Bronchial epithelial cell (primary cell): Measurements from ENCODE around the gene CBR4. TPM values are rescaled to one million over a fixed set of nuclear protein-coding genes. Genes with fewer than 3 reads are reported as not detected.
A peak's percentile ranks its signal among the peaks of the same experiment; 100 is the strongest.
"Not testable (repeated sequence)": the region's sequence is repeated elsewhere in the genome, so short reads cannot be mapped to it uniquely, and the experiment has no call there.

Experiments
- DNase-seq: peaks from one replicate; pipeline ENCODE4 v3.0.0-alpha.2; 2010; ENCODE audit warnings: low read depth
- FAIRE-seq: peaks from 2 replicates; lab custom pipeline; 2011; peaks lifted over from hg19 to GRCh38; lab: Jason Lieb, UNC
- H3K27me3 ChIP-seq: 2 replicates; pipeline ENCODE4 v1.5.1; 2011; ENCODE audit warnings: low read length; ENCODE audit not compliant: control insufficient read depth, insufficient read depth
- H3K36me3 ChIP-seq: 2 replicates; pipeline ENCODE4 v1.5.1; 2011; ENCODE audit warnings: low read length; ENCODE audit not compliant: control insufficient read depth, insufficient read depth
- H3K4me3 ChIP-seq: 2 replicates; pipeline ENCODE4 v1.5.1; 2011; ENCODE audit warnings: mild to moderate bottlenecking, low read depth, low read length, control low read depth
- total RNA-seq: library from RNA; depleted of rRNA; stranded (reverse); fragments of >200 nt; gene quantifications from 2 replicates; pipeline ENCODE4 v1.2.1, GENCODE V29; 2014
- TF ChIP-seq, protein P1 (sequence below): IDR thresholded peaks from 2 replicates; pipeline ENCODE4 v1.5.1; 2011; ENCODE audit warnings: mild to moderate bottlenecking, moderate library complexity, low read length, control low read depth, inconsistent platforms; ENCODE audit not compliant: insufficient read depth, severe bottlenecking

CBR4 gene
- total RNA-seq, 1 donor from 2014 or later, result 9.5 TPM

DNA sequence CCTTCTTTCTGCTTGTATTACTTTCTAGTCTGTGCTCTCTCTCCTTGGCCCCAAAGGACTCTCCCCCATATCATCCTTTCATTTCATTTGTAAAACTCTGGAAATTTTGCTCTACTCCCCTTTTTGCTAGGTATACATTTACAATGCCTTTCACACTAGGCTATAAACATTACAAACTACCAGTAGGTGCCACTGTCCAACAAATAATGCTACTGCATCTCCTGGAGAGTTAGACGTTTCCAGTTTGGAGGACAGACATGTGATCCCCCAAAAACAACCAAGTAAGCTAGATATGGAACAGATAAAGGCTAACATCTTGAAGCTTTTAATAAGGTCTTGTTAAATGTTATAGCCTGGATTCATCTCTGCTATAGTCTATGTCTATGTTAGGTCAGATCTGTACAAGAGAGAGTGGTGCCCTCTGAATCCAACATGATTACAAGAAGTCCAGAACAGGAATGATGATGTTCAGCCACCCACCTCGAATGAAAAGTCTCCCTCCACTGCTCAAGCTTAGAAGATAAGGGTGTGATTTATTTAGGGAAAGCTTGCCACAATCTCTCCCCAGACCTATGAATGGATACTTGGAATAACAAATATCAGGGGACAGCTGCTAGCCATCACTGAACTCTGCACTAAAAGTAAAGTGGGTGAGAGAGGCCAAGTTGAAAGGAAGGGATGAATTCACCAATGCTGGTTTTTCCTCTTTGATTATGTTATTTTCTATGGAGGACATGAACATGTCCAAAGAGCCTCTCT lies 14.3 kb downstream of the CBR4 start:
- TF ChIP-seq, protein P1, sequence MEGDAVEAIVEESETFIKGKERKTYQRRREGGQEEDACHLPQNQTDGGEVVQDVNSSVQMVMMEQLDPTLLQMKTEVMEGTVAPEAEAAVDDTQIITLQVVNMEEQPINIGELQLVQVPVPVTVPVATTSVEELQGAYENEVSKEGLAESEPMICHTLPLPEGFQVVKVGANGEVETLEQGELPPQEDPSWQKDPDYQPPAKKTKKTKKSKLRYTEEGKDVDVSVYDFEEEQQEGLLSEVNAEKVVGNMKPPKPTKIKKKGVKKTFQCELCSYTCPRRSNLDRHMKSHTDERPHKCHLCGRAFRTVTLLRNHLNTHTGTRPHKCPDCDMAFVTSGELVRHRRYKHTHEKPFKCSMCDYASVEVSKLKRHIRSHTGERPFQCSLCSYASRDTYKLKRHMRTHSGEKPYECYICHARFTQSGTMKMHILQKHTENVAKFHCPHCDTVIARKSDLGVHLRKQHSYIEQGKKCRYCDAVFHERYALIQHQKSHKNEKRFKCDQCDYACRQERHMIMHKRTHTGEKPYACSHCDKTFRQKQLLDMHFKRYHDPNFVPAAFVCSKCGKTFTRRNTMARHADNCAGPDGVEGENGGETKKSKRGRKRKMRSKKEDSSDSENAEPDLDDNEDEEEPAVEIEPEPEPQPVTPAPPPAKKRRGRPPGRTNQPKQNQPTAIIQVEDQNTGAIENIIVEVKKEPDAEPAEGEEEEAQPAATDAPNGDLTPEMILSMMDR, result no peak
- no peaks in the 10 kb centered on the region for H3K27me3 ChIP-seq
- peak; percentile 29 for DNase-seq
- H3K36me3 ChIP-seq, result peaks cover 1% of the 10 kb centered on the region
- no peak overlapping the region for H3K4me3 ChIP-seq
- FAIRE-seq, result no peak

GRCh38 chr4:168994958-168995357 lies 15.1 kb downstream of the CBR4 start:
- Histone ChIP-seq H3K27me3 (no peaks in the 10 kb centered on the region), H3K4me3 (no peak overlapping the region), H3K36me3 (peaks cover 3% of the 10 kb centered on the region)
- FAIRE-seq (no peak), DNase-seq (no peak)
- TF ChIP-seq, protein P1, result no peak

GRCh38 chr4:168993714-168994510 lies 16.1 kb downstream of the CBR4 start:
- TF ChIP-seq, protein P1, result no peak
- H3K27me3 ChIP-seq, result no peaks in the 10 kb centered on the region
- FAIRE-seq (no peak), DNase-seq (no peak)
- no peak overlapping the region for H3K4me3 ChIP-seq
- H3K36me3 ChIP-seq, result peaks cover 3% of the 10 kb centered on the region

DNA sequence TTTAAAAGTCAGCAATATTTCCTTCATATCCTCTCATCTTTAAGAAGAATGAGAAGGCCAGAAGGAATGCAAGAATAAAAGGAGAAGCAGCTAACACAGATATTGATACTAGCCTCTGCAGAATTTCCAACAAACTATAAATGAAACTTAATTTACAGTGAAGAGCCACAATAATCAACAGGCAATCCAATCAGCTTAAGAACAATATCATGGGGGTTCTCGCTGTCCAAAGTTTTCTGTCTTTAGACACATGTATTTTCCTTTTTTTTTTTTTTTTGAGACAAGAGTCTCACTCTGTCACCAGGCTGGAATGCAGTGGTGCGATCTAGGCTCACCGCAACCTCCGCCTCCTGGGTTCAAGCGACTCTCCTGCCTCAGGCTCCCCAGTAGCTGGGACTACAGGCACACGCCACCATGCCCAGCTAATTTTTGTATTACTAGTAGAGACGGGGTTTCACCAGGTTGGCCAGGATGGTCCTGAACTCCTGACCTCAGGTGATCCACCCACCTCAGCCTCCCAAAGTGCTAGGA lies 17.0 kb downstream of the CBR4 start:
- FAIRE-seq, H3K27me3 ChIP-seq, H3K4me3 ChIP-seq, DNase-seq, H3K36me3 ChIP-seq: not testable (repeated sequence)

GRCh38 chr4:168981942-168982341 lies 28.1 kb downstream of the CBR4 start:
- Histone ChIP-seq H3K36me3 (peaks cover 9% of the 10 kb centered on the region), H3K27me3 (no peaks in the 10 kb centered on the region), H3K4me3 (no peak overlapping the region)
- TF ChIP-seq, protein P1, result no peak
- DNase-seq, result no peak
- no peak for FAIRE-seq

DNA sequence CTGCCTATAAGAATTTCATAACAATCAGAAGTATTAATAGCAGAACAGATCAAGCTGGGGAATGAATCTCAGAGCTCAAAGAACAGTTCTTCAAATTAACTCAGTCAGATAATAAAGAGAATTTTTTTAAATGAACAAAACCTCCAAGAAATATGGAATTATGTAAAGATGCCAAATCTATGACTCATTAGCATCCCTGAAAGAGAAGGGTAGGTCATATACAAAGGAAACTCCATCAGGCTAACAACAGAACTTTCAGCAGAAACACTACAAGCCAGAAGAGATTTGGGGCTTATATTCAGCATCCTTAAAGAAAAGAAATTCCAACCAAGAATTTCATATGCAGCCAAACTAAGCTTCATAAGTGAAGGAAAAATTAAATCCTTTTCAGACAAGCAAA lies 28.6 kb downstream of the CBR4 start:
- Histone ChIP-seq H3K4me3 (no peak overlapping the region), H3K27me3 (no peaks in the 10 kb centered on the region), H3K36me3 (peaks cover 9% of the 10 kb centered on the region)
- FAIRE-seq (no peak), DNase-seq (peak; percentile 14)
- TF ChIP-seq, protein P1, result no peak
